HG03558 (cell line): ENCODE data around the gene TSPAN9.

Experiments
- ATAC-seq: cut with Tn5 transposase; IDR thresholded peaks from one replicate; pipeline ENCODE4 v1.9.1; 2021; ENCODE audit warnings: moderate number of reproducible peaks; ENCODE audit not compliant: unreplicated experiment; ENCODE audit errors: extremely low read depth

The TSPAN9 gene

GRCh38 chr12:3216726-3217682 lies 139.8 kb downstream of the TSPAN9 start:
- no peak for ATAC-seq

DNA sequence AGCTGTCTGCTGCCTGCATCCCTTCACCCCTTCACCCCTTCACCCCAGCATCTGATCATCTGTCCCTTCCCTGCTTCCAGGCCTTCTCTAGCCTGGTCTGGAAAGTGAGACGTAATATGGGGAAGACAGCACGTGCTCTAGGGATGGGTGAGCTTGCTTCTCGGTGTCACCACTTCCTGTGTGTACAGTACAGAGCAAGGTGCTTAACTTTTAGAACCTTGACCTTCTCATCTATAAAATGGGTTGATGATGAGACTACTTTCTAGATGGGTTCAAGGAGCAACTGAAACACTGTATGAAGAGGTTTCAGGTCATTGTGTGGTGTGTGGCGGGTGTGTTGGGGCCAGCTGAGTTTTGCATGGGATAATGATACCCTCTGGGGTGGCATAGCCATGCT lies 140.5 kb downstream of the TSPAN9 start:
- no peak for ATAC-seq

DNA sequence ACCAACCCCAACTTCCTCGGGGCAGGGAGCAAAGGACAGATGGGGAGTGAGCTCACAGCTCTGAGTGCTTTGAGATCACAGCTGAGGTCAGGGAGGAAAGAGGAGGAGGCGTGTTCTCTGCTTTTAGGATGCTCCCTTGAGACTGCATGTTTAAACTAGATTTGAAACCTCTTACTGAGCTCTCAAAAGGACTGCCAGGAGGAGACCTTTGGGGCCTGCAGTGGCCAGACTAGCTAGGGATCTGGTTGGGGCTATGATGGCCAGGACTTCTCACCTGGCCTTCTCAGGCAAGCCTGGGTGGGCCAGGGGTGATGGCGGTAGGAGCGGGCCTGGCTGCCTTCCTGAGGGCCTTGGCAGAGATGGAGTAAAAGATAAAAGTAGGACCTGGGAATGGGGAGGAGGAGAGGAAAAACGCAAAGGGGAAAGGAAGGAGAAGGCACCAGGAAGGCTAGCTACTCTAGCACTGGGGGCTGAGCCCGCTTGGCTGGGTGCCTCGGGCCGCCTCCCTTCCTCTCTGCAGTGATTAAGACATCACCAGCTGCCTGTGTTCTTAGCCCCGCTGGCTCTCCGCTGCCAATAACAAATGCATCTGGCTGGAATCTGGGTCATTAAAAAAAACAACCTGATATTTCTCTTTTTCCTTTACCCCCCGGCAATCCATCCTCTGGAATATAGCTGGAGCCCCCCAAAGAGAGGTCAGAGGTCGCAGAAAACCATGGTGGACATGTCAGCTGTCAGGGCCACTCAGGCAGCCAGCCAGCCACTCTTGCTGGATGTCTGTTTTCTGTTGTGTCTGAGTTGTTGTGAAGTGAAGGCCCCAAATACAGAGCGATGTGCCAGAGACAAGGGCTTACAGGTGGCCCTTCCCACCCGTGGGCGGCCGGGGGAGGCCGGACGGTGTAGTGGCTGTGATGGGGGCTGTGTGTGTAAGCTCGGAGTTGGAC lies 141.3 kb downstream of the TSPAN9 start:
- ATAC-seq, result no peak

DNA sequence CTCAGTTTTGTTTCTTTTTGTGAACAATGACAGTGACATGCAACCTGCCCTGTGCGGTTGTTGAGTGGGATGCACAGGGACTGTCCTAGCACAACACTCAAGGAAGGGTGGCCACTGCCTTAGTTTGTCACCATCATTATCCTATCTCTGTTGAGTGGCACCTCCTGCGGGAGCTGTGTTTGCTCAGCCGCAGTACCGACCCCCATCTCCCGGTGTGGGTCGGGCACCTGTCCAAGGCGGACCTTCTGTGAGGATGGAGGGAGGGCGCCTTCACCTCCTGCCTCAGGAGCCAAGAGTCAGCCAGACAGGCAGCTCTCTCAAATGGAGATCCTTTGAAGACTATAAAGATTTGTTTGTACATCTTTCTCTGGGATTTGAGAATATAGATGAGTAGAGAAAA lies 142.1 kb downstream of the TSPAN9 start:
- no peak for ATAC-seq

- ATAC-seq, result no peak
These were observed 143.5 kb downstream of the TSPAN9 start for GRCh38 chr12:3220382-3221321.

- no peak for ATAC-seq
These were observed 145.1 kb downstream of the TSPAN9 start for GRCh38 chr12:3222306-3222705.

DNA sequence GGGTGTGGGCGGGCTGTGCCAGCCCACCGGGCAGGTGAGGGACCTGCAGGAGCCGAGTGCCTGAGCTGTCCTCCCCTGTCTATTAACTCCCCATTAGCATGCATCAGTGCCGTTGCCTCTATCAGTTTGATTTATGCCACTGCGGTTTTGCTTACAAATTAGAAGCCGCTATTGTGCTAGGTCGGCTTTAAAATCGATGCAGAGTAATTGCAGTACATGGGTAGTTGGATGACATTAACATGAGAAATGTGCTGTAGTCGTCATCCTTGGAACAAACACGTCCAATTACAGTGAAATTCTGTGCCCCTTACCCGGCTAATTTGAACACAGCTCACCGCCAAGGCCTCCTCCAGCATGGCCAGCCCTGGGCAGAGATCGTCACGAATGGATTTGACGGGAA lies 145.8 kb downstream of the TSPAN9 start:
- no peak for ATAC-seq

- no peak for ATAC-seq
These were observed 146.7 kb downstream of the TSPAN9 start for GRCh38 chr12:3223601-3224529.

DNA sequence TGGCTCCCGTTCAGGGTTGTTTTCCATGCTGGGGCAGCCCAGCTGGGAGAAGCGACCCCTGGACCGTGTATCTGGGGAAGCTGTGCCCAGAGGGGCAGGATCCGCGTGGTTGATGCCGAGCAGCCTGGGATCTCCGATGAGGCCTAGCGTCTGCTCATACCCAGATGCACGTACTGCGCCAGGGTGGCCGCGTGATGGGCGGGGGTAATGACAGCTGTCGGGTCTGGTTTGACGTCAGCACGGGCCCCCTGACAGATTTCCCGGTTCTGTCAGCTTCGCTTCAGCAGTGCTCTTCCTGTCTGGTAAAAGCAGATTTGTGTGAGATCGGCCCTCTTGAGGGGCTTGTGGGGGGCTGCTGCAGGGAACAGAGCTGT lies 147.3 kb downstream of the TSPAN9 start:
- ATAC-seq, result no peak

- no peak for ATAC-seq
These were observed 148.1 kb downstream of the TSPAN9 start for GRCh38 chr12:3225154-3225795.

DNA sequence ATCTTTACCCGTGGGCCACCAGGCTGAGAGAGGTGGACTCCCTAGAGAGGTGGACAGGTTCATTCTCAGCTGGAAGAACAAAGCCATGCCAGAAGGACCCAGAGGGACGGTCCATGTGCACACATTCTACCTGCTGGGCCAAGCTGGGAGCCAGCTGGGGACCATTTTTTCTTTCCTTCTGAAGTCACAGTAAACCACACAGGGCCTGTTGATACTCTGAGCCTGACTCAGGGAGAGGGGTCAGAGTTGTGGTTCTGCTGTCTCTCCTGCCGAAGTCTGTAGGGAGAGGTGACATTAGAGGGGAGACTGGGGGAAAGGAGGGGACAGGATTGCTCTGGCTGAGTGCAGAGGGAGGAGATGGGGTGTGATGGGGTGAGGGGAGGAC lies 148.6 kb downstream of the TSPAN9 start:
- ATAC-seq, result no peak

GRCh38 chr12:3226264-3226663 lies 149.1 kb downstream of the TSPAN9 start:
- no peak for ATAC-seq

GRCh38 chr12:3227076-3227975 lies 150.1 kb downstream of the TSPAN9 start:
- ATAC-seq, result no peak

GRCh38 chr12:3228552-3228951 lies 151.4 kb downstream of the TSPAN9 start:
- ATAC-seq, result no peak

DNA sequence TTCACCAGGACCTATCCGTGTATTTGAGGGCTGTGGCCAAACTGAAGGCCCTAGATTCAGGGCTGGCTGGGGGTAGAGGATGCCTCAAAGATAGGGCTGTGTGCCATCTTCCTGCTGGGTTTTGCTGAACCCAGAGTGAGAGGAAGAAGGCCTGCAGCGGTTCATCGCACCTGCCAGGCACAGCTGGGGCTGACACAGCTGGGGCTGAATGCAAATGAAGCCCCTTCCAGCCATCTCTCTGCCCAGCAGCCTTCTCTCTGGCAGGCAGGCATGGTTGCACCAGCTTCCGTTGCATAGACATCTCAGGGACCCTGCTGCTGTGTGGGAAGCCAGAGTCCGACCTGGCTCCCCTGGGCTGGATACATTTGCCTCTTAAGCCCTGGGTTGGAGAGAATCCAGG lies 152.4 kb downstream of the TSPAN9 start:
- ATAC-seq, result no peak

GRCh38 chr12:3230758-3231375 lies 153.7 kb downstream of the TSPAN9 start:
- ATAC-seq, result no peak

GRCh38 chr12:3231399-3231876 lies 154.3 kb downstream of the TSPAN9 start:
- ATAC-seq, result no peak
